HCT116 (cell line): ENCODE measurements around the gene SPOCD1. TPM values are rescaled to one million over a fixed set of nuclear protein-coding genes. Genes with fewer than 3 reads are reported as not detected.

ENCODE experiments used
- ATAC-seq: fragments of 200-7000 bp; cut with Tn5 transposase; 2 replicates; pipeline ENCODE4 v1.9.1; 2020; ENCODE audit warnings: mild to moderate bottlenecking, moderate library complexity
- BruUV-seq: library from RNA; stranded (reverse); fragments of 400-500 nt; replicated peaks from 2 replicates; lab custom pipeline; 2021; lab: Mats Ljungman, UMichigan
- CTCF ChIA-PET: fragments of 300-600 bp; sonication (Branson Sonifier 250); formaldehyde crosslinking; loops from one replicate; lab custom pipeline; 2021; ENCODE audit warnings: antibody characterized with exemption; lab: Charles Lee
- POLR2A ChIA-PET: fragments of 300-600, 350-600 bp; sonication (Branson Sonifier 250); formaldehyde crosslinking; loops from one replicate; lab custom pipeline; 2021; ENCODE audit warnings: antibody characterized with exemption; lab: Charles Lee
- RAD21 ChIA-PET, 2 experiments: fragments of 300-600 bp; sonication (Branson Sonifier 250); formaldehyde crosslinking; loops; one replicate each; lab custom pipeline; 2023; ENCODE audit warnings: low total read pairs in 2 of 2; ENCODE audit not compliant: uncharacterized antibody in 2 of 2, unreplicated experiment in 2 of 2, low non-redundant PET in 1 of 2; lab: Charles Lee
- DNase-seq: peaks from one replicate; pipeline ENCODE4 v3.0.0-alpha.2; 2010; ENCODE audit warnings: low read depth, low spot score
- H2AFZ ChIP-seq: fragments of 200-600 bp; shearing (Covaris generic), sonication (generic); 2 replicates; pipeline ENCODE4 v1.6.1; 2017; ENCODE audit warnings: low read depth, mixed run types, mixed read lengths, antibody characterized with exemption, low read length; ENCODE audit not compliant: poor library complexity, severe bottlenecking
- H3K27ac ChIP-seq: 2 replicates; pipeline ENCODE4 v1.5.1; 2012; ENCODE audit warnings: low read depth, low read length
- H3K27me3 ChIP-seq: fragments of 200-600 bp; sonication (generic); 2 replicates; pipeline ENCODE4 v1.6.1; 2016; ENCODE audit warnings: mixed run types, low read length, mixed read lengths; ENCODE audit not compliant: insufficient read depth
- H3K36me3 ChIP-seq, 2 experiments: fragments of 200-500 bp in 1 of 2; fragments of 200-600 bp in 1 of 2; sonication (Bioruptor generic) in 1 of 2; sonication (generic) in 1 of 2; 2 replicates each; pipeline versions ENCODE4 v1.5.1 to v1.6.1; 2014 to 2016; ENCODE audit warnings: low read length in 2 of 2, inconsistent platforms in 1 of 2, mixed read lengths in 1 of 2, mixed run types in 1 of 2; ENCODE audit not compliant: insufficient read depth in 2 of 2, control insufficient read depth in 1 of 2
- H3K4me1 ChIP-seq, 2 experiments: fragments of 200-600 bp in 1 of 2; sonication (generic) in 1 of 2; 2 replicates each; pipeline versions ENCODE4 v1.5.1 to v1.6.1; 2012 to 2017; ENCODE audit warnings: low read length in 2 of 2, inconsistent platforms in 1 of 2, mild to moderate bottlenecking in 1 of 2, mixed read lengths in 1 of 2, mixed run types in 1 of 2, moderate library complexity in 1 of 2; ENCODE audit not compliant: insufficient read depth in 2 of 2, control insufficient read depth in 1 of 2
- H3K4me2 ChIP-seq: fragments of 200-600 bp; sonication (generic); 2 replicates; pipeline ENCODE4 v1.6.1; 2017; ENCODE audit warnings: mixed run types, low read length, mixed read lengths
- H3K4me3 ChIP-seq, 2 experiments: fragments of 200-600 bp in 1 of 2; sonication (generic) in 1 of 2; replicated peaks in 1 of 2; 2 replicates each; pipeline ENCODE4 v1.5.1; 2011 to 2016; ENCODE audit warnings: low read length in 2 of 2, control low read depth in 1 of 2, low read depth in 1 of 2, mild to moderate bottlenecking in 1 of 2, mixed read lengths in 1 of 2, mixed run types in 1 of 2
- H3K79me2 ChIP-seq: fragments of 200-600 bp; sonication (generic); 2 replicates; pipeline ENCODE4 v1.6.1; 2017; ENCODE audit warnings: mild to moderate bottlenecking, mixed run types, low read length, moderate library complexity, mixed read lengths; ENCODE audit not compliant: insufficient read depth
- H3K9ac ChIP-seq: fragments of 200-600 bp; sonication (generic); 2 replicates; pipeline ENCODE4 v1.6.1; 2016; ENCODE audit warnings: low read length, mixed read lengths
- H3K9me2 ChIP-seq: fragments of 200-600 bp; sonication (generic), shearing (Covaris generic); 2 replicates; pipeline ENCODE4 v1.6.1; 2017; ENCODE audit warnings: mixed run types, mild to moderate bottlenecking, moderate library complexity; ENCODE audit not compliant: insufficient read depth
- H3K9me3 ChIP-seq, 2 experiments: fragments of 200-500 bp in 1 of 2; fragments of 200-600 bp in 1 of 2; sonication (Bioruptor generic) in 1 of 2; sonication (generic) in 1 of 2; 2 replicates each; pipeline ENCODE4 v1.6.1; 2014 to 2017; ENCODE audit warnings: low read length in 2 of 2, mixed read lengths in 2 of 2, inconsistent platforms in 1 of 2, low read depth in 1 of 2, mild to moderate bottlenecking in 1 of 2, mixed run types in 1 of 2, moderate library complexity in 1 of 2; ENCODE audit not compliant: control insufficient read depth in 1 of 2, insufficient read depth in 1 of 2
- H4K20me1 ChIP-seq: fragments of 200-600 bp; sonication (generic), shearing (Covaris generic); 2 replicates; pipeline ENCODE4 v1.6.1; 2017; ENCODE audit warnings: mixed run types, mild to moderate bottlenecking, moderate library complexity; ENCODE audit not compliant: insufficient read depth
- EGR1 ChIP-seq: IDR thresholded peaks from 2 replicates; pipeline ENCODE4 v1.6.1; 2012; ENCODE audit warnings: low read depth
- RAD21 ChIP-seq: IDR thresholded peaks from 2 replicates; pipeline ENCODE4 v1.6.1; 2012; ENCODE audit warnings: low read depth, mild to moderate bottlenecking
- SIN3A ChIP-seq: IDR thresholded peaks from 2 replicates; pipeline ENCODE4 v1.6.1; 2012; ENCODE audit warnings: low read depth
- TCF7L2 ChIP-seq: IDR thresholded peaks from 2 replicates; pipeline ENCODE4 v1.7.0; 2011; ENCODE audit warnings: borderline replicate concordance, inconsistent platforms; ENCODE audit not compliant: insufficient read depth, insufficient read length; ENCODE audit errors: extremely low read depth
- ZFX ChIP-seq: fragments of 450-650 bp; IDR thresholded peaks from 2 replicates; pipeline ENCODE4 v1.6.1; 2017
- intact Hi-C: fragments of 100-400 bp; cut with micrococcal nuclease; formaldehyde crosslinking; loops from 2 replicates; pipeline ENCODE4 v1.10.0; 2022
- total RNA-seq: library from RNA; stranded (reverse); gene quantifications from one replicate; pipeline ENCODE4 v1.2.1, GENCODE V29; 2021; ENCODE audit not compliant: unreplicated experiment
- TF ChIP-seq, protein P1 (sequence below), 3 experiments: fragments of 200-600 bp in 1 of 3; sonication (generic) in 1 of 3; IDR thresholded peaks in 2 of 3; conservative IDR thresholded peaks in 1 of 3; 2 replicates each; pipeline ENCODE4 v1.5.1; 2012 to 2017; ENCODE audit warnings: low read depth in 2 of 3, low read length in 2 of 3, antibody characterized with exemption in 1 of 3, borderline replicate concordance in 1 of 3, control low read depth in 1 of 3, mild to moderate bottlenecking in 1 of 3, mixed read lengths in 1 of 3, mixed run types in 1 of 3, moderate library complexity in 1 of 3; ENCODE audit not compliant: insufficient read depth in 1 of 3

Gene SPOCD1
- total RNA-seq, 1 experiment from 2014 or later = 5.0 TPM

DNA sequence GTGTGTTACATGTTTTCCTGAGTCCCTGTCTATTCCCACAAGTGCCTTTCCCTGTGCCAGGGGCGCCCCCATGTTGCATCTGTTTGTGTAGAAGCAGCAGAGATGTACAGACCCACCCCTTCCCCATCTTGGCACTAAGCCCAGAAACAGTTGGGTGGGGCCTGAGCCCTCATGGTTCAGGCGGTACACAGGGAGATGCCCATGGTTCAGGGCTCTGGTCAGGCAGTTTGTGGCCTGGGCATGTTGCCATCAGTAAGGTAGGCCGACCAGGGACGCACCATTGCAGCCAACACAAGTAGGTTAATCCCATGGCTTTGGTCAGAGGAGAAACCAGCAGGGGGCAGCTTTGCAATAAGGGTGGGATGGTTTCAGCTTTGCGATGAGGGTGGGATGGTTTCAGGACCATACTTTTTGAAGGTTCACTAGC is 50.8 kb downstream of the SPOCD1 start:
- Histone ChIP-seq H3K9ac (no peak overlapping the region), H3K79me2 (no peaks in the 10 kb centered on the region), H2AFZ (no peak overlapping the region), H3K9me3 (no peaks in the 10 kb centered on the region), H3K4me1 (peaks cover 31 to 53% of the 10 kb centered on the region in 2 experiments), H3K4me3 (no peak overlapping the region), H3K27ac (no peak overlapping the region), H3K9me2 (no peaks in the 10 kb centered on the region), H4K20me1 (no peaks in the 10 kb centered on the region), H3K27me3 (no peaks in the 10 kb centered on the region), H3K36me3 (no peaks in the 10 kb centered on the region), H3K4me2 (peak overlapping the region; percentile 82)
- no peak for DNase-seq
- peak; percentile 10 for TF ChIP-seq TCF7L2
- no peak for TF ChIP-seq EGR1
- peak; percentile 58 for TF ChIP-seq RAD21
- TF ChIP-seq, protein P1, sequence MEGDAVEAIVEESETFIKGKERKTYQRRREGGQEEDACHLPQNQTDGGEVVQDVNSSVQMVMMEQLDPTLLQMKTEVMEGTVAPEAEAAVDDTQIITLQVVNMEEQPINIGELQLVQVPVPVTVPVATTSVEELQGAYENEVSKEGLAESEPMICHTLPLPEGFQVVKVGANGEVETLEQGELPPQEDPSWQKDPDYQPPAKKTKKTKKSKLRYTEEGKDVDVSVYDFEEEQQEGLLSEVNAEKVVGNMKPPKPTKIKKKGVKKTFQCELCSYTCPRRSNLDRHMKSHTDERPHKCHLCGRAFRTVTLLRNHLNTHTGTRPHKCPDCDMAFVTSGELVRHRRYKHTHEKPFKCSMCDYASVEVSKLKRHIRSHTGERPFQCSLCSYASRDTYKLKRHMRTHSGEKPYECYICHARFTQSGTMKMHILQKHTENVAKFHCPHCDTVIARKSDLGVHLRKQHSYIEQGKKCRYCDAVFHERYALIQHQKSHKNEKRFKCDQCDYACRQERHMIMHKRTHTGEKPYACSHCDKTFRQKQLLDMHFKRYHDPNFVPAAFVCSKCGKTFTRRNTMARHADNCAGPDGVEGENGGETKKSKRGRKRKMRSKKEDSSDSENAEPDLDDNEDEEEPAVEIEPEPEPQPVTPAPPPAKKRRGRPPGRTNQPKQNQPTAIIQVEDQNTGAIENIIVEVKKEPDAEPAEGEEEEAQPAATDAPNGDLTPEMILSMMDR (IDR thresholded peaks at IDR 0.05 in 2 of 3, conservative IDR thresholded peaks at IDR 0.05 in 1 of 3; ENCODE audit: borderline replicate concordance in 1 of 3, insufficient read depth in 1 of 3, low read depth in 2 of 3, low read length in 2 of 3) = peak; percentile 32 to 45 (median 38); a peak in 5 of 6 replicates
- ChIA-PET POLR2A (no interaction called here), CTCF (interaction anchor here (0.9 to 3.6 kb wide), 2 partner anchors 24 to 199 kb away, joined by 3 to 27 read pairs; no protein-coding TSS in a partner anchor), RAD21 (interaction anchor here in 1 of 2 experiments (1.0 to 2.1 kb wide), 2 partner anchors 24 to 199 kb away, joined by 4 to 13 read pairs; no protein-coding TSS in a partner anchor)
- BruUV-seq = no TSS peak
- intact Hi-C loops = no loop called here
- ATAC-seq = no peak

DNA sequence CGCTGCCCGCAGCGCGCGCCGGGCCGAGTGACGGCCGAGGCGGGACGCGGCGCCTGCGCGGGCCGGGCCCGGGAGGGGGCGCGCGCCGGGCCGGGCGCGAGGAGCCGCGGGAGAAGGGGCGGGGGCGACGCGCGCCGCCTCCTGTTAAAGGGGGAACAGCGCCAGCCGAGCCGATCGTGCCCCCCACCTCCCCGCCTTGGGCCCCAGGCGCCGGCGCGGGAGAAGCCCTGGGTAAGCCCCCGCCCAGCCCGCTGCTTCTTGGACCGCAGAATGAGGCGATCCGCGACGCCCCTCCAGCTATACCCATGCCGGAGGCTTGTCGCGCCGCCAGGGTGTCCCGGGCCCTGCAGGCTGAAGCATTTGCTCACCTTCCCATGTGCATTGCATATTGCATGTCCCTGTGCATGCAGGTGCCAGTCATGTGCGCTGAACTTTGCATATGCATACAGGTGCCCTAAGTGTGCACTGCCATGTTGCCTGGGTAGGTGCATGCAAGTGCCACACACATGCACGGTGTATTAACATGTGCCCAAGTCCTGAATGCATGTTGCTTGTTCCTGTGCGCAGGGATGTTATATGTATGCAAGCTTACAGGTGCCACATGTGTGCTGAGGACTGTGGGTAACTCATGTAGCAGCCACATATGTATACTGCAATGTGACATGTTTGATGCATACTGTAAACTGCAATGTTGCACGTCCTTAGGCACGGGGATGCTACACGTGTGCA is 51.3 kb downstream of the SPOCD1 start, which contains the start of gene ADGRB2:
ADGRB2 (minus strand) TSS at position 29 of the 729 bp plus-strand sequence. CDS start 7,119 bp downstream, outside the sequence.
- H2AFZ ChIP-seq = peak within 1 kb of the TSS; percentile 58
- ChIA-PET CTCF (interaction anchor here (3.6 kb wide), 1 partner anchor 25 kb away, joined by 27 read pairs; no protein-coding TSS in a partner anchor), RAD21 (interaction anchor here in 1 of 2 experiments (1.0 to 2.1 kb wide), 2 partner anchors 25 to 200 kb away, joined by 4 to 13 read pairs; no protein-coding TSS in a partner anchor), POLR2A (no interaction called here)
- H3K4me1 ChIP-seq = peaks cover 31 to 54% of the 10 kb centered on the region in 2 experiments
- no peak for DNase-seq
- no peaks in the 10 kb centered on the region for H3K36me3 ChIP-seq
- no peaks in the 10 kb centered on the region for H3K79me2 ChIP-seq
- no peaks in the 10 kb centered on the region for H3K9me3 ChIP-seq
- no TSS peak for BruUV-seq
- H3K27ac ChIP-seq = peak within 1 kb of the TSS; percentile 39; the same call in 1 of the 2 replicates
- peak within 1 kb of the TSS; percentile 61 to 71 for H3K4me3 ChIP-seq
- H3K9ac ChIP-seq = peak within 1 kb of the TSS; percentile 57
- H4K20me1 ChIP-seq = no peaks in the 10 kb centered on the region
- ATAC-seq = peak; percentile 52
- peak within 1 kb of the TSS; percentile 96 for H3K4me2 ChIP-seq
- TF ChIP-seq, protein P1 (IDR thresholded peaks at IDR 0.05 in 2 of 3, conservative IDR thresholded peaks at IDR 0.05 in 1 of 3; ENCODE audit: borderline replicate concordance in 1 of 3, insufficient read depth in 1 of 3, low read depth in 2 of 3, low read length in 2 of 3) = no peak
- TF ChIP-seq SIN3A = no peak
- 0 out of 2 replicates have a peak, but pooled peaks have one; percentile 1 for TF ChIP-seq ZFX
- no peaks in the 10 kb centered on the region for H3K27me3 ChIP-seq
- H3K9me2 ChIP-seq = no peaks in the 10 kb centered on the region
- intact Hi-C loops = no loop called here
